ENCODE results near the gene BLTP3B. TPM values are rescaled to one million over a fixed set of nuclear protein-coding genes. Genes with fewer than 3 reads are reported as not detected.

BLTP3B gene
- total RNA-seq, 1 donor from 2014 or later = 19.3 TPM

DNA sequence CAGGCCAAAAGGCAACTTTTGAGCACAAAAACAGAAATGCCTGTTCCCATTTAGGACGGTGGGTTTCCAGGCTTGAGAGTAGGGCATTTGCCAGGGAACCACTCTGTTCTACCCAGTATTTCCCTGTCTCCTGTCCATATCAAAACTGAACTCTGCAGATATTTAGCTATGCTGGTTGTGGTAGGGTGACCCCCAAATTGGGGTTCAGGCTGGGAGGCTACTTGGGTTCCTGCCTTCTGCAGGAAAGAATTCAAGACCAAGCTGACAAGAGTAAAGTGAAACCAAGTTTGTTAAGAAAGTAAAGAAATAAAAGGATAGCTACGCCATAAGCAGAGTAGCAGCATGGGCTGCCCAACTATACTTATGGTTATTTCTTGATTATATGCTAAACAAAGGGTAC lies 3.6 kb upstream of the BLTP3B start:
- DNase-seq (ENCODE audit: low spot score in 2 of 2, unreplicated experiment in 2 of 2) = no peak
- peaks cover 3% of the 10 kb centered on the region for H3K36me3 Mint-ChIP-seq
- H3K9me3 Mint-ChIP-seq = peaks cover 5% of the 10 kb centered on the region
- no peaks in the 10 kb centered on the region for H3K27me3 Mint-ChIP-seq (ENCODE audit: low read depth)
- TF ChIP-seq, protein P1, sequence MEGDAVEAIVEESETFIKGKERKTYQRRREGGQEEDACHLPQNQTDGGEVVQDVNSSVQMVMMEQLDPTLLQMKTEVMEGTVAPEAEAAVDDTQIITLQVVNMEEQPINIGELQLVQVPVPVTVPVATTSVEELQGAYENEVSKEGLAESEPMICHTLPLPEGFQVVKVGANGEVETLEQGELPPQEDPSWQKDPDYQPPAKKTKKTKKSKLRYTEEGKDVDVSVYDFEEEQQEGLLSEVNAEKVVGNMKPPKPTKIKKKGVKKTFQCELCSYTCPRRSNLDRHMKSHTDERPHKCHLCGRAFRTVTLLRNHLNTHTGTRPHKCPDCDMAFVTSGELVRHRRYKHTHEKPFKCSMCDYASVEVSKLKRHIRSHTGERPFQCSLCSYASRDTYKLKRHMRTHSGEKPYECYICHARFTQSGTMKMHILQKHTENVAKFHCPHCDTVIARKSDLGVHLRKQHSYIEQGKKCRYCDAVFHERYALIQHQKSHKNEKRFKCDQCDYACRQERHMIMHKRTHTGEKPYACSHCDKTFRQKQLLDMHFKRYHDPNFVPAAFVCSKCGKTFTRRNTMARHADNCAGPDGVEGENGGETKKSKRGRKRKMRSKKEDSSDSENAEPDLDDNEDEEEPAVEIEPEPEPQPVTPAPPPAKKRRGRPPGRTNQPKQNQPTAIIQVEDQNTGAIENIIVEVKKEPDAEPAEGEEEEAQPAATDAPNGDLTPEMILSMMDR (IDR thresholded peaks at IDR 0.05; ENCODE audit: unreplicated experiment) = no peak
- H3K27ac Mint-ChIP-seq = no peak overlapping the region
- peaks cover 11% of the 10 kb centered on the region for H3K4me1 Mint-ChIP-seq
- no peak overlapping the region for H3K4me3 Mint-ChIP-seq

DNA sequence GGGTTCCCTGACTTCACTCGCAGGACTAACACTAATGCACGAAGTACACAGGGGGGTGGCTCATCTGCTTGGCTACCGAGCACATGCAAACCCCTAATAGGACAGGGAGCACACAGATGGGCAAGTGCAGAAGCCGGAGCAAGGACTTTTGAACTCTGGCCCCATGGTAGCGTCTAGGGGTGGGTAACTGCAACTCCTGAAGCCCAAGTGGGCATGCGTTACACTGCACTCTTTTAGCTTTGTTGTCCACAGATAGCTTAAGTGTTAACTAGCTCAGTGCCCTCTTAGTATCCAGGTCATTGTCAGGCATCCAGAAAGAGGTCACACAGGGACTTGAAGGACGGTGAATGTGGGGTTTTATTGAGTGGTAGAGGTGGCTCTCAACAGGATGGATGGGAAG lies 3.0 kb upstream of the BLTP3B start:
- Mint-ChIP-seq H3K4me1 (peaks cover 14% of the 10 kb centered on the region), H3K4me3 (no peak overlapping the region), H3K27ac (no peak overlapping the region), H3K36me3 (peaks cover 3% of the 10 kb centered on the region), H3K9me3 (peaks cover 5% of the 10 kb centered on the region), H3K27me3 (ENCODE audit: low read depth) (no peaks in the 10 kb centered on the region)
- TF ChIP-seq, protein P1 (IDR thresholded peaks at IDR 0.05; ENCODE audit: unreplicated experiment) = no peak
- no peak for DNase-seq (ENCODE audit: low spot score in 2 of 2, unreplicated experiment in 2 of 2)

DNA sequence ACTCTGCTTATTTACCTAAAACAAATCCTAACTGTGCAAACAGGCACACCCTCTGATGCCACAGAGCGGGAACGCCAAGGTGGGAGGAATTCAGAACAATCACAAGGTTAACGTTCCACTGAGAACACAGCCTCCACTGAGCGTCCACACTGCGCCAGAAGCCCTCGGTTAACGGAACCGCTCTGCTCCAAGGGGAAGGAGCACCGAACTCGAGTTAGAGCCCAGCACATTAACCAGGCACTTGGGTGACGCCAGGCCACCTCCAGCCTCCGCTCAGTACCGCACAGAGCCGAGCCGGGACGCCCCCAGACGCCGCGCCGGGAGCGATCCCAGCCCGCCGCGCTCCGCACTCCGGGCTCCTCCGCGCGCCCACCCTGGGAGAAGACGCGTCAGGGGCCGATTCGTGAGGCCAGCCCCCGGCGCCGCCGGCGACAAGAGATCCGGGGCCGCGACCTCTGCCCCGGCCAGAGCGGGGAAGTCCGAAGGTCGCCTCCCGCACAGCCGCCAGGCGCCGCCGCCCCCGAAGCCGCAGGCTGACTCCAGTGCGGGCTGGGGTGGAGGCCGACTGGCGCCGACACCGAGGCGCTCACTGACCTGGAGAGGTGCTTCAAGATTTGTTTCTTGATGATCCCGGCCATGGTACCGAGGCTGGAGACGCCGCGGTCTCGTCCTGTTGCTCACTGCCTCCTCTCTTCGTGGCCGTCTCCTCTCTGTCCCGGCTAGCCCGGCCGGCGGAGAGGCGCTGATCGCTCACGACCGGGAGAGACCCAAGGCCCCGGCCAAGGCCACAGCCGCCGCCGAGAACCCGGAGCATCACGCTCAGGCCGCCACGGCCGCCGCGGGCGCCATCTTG lies 450 bp downstream of the BLTP3B start:
- Mint-ChIP-seq H3K27me3 (ENCODE audit: low read depth) (no peaks in the 10 kb centered on the region), H3K4me3 (peak overlapping the region; percentile 95), H3K4me1 (peaks cover 29% of the 10 kb centered on the region), H3K36me3 (peaks cover 2% of the 10 kb centered on the region), H3K27ac (peak overlapping the region; percentile 97), H3K9me3 (peaks cover 5% of the 10 kb centered on the region)
- TF ChIP-seq, protein P1 (IDR thresholded peaks at IDR 0.05; ENCODE audit: unreplicated experiment) = no peak
- peak; percentile 37 to 69 for DNase-seq (ENCODE audit: low spot score in 2 of 2, unreplicated experiment in 2 of 2)

DNA sequence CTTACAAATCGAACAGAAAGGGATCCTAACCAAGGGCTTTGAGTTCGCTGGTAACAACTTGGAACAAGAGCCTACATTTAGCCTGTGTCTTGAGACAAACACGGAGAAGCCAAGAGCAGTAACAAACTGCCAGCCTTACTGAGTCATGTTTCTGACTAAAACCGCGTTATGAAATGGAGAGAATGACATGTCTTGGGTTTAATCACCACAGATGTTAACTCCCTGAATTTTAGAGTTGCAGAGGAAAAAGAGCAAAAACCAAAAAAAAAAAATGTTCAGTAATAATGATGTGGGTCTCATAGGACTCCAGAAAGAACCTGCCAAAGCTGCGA lies 1.0 kb downstream of the BLTP3B start:
- Mint-ChIP-seq H3K27ac (peak overlapping the region; percentile 97), H3K4me1 (peaks cover 29% of the 10 kb centered on the region), H3K4me3 (peak overlapping the region; percentile 95), H3K27me3 (ENCODE audit: low read depth) (no peaks in the 10 kb centered on the region), H3K9me3 (peaks cover 5% of the 10 kb centered on the region), H3K36me3 (peaks cover 2% of the 10 kb centered on the region)
- TF ChIP-seq, protein P1 (IDR thresholded peaks at IDR 0.05; ENCODE audit: unreplicated experiment) = no peak
- DNase-seq (ENCODE audit: low spot score in 2 of 2, unreplicated experiment in 2 of 2) = no peak

DNA sequence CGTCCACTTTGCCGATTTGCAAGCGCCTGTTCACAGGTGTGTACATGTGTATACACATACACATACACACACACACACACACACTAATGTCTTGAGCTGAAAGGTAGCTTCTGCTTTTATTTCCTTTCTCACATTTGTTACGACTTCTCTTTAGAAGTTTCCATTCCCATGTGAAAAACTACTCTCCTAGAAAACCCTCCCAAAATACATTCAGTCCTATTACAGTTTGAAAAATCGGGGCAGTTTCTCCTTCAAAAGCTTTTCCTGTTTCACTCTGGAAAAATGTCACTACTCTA lies 3.9 kb downstream of the BLTP3B start:
- Mint-ChIP-seq H3K9me3 (no peaks in the 10 kb centered on the region), H3K4me3 (no peak overlapping the region), H3K36me3 (no peaks in the 10 kb centered on the region), H3K4me1 (peaks cover 29% of the 10 kb centered on the region), H3K27ac (peak overlapping the region; percentile 32), H3K27me3 (ENCODE audit: low read depth) (no peaks in the 10 kb centered on the region)
- no peak for DNase-seq (ENCODE audit: low spot score in 2 of 2, unreplicated experiment in 2 of 2)
- TF ChIP-seq, protein P1 (IDR thresholded peaks at IDR 0.05; ENCODE audit: unreplicated experiment) = no peak
